KMS-11 (cell line): ENCODE data around the gene QPCT.
A peak's percentile ranks its signal among the peaks of the same experiment; 100 is the strongest.

ENCODE experiments used
- H2AFZ ChIP-seq: fragments of 200-600 bp; sonication (generic); 2 replicates; pipeline ENCODE4 v1.6.1; 2016; ENCODE audit warnings: antibody characterized with exemption, mixed run types, low read depth
- H3K27ac ChIP-seq: fragments of 200-600 bp; sonication (generic); 2 replicates; pipeline ENCODE4 v1.6.1; 2016; ENCODE audit warnings: mild to moderate bottlenecking, mixed run types
- H3K27me3 ChIP-seq: fragments of 200-600 bp; sonication (generic); 2 replicates; pipeline ENCODE4 v1.6.1; 2017; ENCODE audit warnings: mild to moderate bottlenecking, low read depth, mixed run types, moderate library complexity; ENCODE audit not compliant: insufficient read depth
- H3K36me3 ChIP-seq: fragments of 200-600 bp; sonication (generic); 2 replicates; pipeline ENCODE4 v1.6.1; 2017; ENCODE audit warnings: mild to moderate bottlenecking, mixed run types; ENCODE audit not compliant: insufficient read depth
- H3K4me1 ChIP-seq: fragments of 200-600 bp; sonication (generic); 2 replicates; pipeline ENCODE4 v1.6.1; 2016; ENCODE audit warnings: mild to moderate bottlenecking, low read depth, mixed run types; ENCODE audit not compliant: poor library complexity, severe bottlenecking
- H3K4me2 ChIP-seq: fragments of 200-600 bp; sonication (generic); 2 replicates; pipeline ENCODE4 v1.7.0; 2016; ENCODE audit warnings: mild to moderate bottlenecking, mixed run types
- H3K4me3 ChIP-seq: fragments of 200-600 bp; sonication (generic); IDR thresholded peaks from 2 replicates; pipeline ENCODE4 v1.6.1; 2017; ENCODE audit warnings: low read depth, low read length, mixed read lengths; ENCODE audit not compliant: insufficient read depth
- H3K79me2 ChIP-seq: fragments of 200-600 bp; sonication (generic); 2 replicates; pipeline ENCODE4 v1.6.1; 2016; ENCODE audit warnings: low read depth, mixed run types; ENCODE audit not compliant: insufficient read depth
- H3K9ac ChIP-seq: fragments of 200-600 bp; sonication (generic); 2 replicates; pipeline ENCODE4 v1.6.1; 2016; ENCODE audit warnings: mild to moderate bottlenecking, mixed run types
- H4K20me1 ChIP-seq: fragments of 200-600 bp; sonication (generic); 2 replicates; pipeline ENCODE4 v1.6.1; 2016; ENCODE audit warnings: mild to moderate bottlenecking, mixed run types; ENCODE audit not compliant: insufficient read depth
- TF ChIP-seq, protein P1 (sequence below): fragments of 200-600 bp; sonication (generic); conservative IDR thresholded peaks from 2 replicates; pipeline ENCODE4 v1.6.1; 2017; ENCODE audit warnings: low read depth, mild to moderate bottlenecking, antibody characterized with exemption, low read length, moderate library complexity, mixed read lengths

The QPCT gene

GRCh38 chr2:37317746-37318145, 26.7 kb upstream of the QPCT start:
- TF ChIP-seq, protein P1, sequence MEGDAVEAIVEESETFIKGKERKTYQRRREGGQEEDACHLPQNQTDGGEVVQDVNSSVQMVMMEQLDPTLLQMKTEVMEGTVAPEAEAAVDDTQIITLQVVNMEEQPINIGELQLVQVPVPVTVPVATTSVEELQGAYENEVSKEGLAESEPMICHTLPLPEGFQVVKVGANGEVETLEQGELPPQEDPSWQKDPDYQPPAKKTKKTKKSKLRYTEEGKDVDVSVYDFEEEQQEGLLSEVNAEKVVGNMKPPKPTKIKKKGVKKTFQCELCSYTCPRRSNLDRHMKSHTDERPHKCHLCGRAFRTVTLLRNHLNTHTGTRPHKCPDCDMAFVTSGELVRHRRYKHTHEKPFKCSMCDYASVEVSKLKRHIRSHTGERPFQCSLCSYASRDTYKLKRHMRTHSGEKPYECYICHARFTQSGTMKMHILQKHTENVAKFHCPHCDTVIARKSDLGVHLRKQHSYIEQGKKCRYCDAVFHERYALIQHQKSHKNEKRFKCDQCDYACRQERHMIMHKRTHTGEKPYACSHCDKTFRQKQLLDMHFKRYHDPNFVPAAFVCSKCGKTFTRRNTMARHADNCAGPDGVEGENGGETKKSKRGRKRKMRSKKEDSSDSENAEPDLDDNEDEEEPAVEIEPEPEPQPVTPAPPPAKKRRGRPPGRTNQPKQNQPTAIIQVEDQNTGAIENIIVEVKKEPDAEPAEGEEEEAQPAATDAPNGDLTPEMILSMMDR = no peak
- peaks cover 9% of the 10 kb centered on the region for H4K20me1 ChIP-seq
- H3K4me3 ChIP-seq = peak overlapping the region; percentile 41

DNA sequence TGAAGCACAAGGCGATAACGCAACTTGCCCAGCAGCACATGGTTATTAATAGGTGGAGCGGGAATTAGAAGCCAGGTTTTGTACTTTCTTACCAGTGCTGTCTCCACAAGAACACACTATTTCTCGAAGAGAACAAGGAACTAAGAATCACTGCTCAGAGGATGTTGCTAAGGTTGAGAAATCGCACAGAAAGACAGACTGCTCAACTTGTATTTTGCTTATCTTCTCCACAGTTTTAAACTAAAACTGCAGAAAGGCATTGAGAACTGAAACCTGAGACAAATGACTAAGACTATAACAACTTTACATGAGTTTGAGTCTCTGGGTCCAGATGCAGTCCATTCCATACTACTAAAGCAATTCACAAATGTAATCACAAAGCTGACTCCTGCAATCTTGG, 26.0 kb upstream of the QPCT start:
- H3K27ac ChIP-seq = peak overlapping the region; percentile 96
- H3K9ac ChIP-seq = peak overlapping the region; percentile 98
- H4K20me1 ChIP-seq = peaks cover 2% of the 10 kb centered on the region

More at GRCh38 chr2:37317746-37318145, 26.7 kb upstream of the QPCT start:
- Histone ChIP-seq H3K36me3 (peaks cover 83% of the 10 kb centered on the region), H2AFZ (no peak overlapping the region), H3K27me3 (no peaks in the 10 kb centered on the region), H3K79me2 (peaks cover 100% of the 10 kb centered on the region), H3K4me1 (peaks cover 11% of the 10 kb centered on the region), H3K27ac (peak overlapping the region; percentile 96), H3K9ac (peak overlapping the region; percentile 98), H3K4me2 (peak overlapping the region; percentile 95)

GRCh38 chr2:37319754-37320609, 24.4 kb upstream of the QPCT start:
- peaks cover 93% of the 10 kb centered on the region for H3K79me2 ChIP-seq
- H3K4me1 ChIP-seq = no peaks in the 10 kb centered on the region
- H3K4me3 ChIP-seq = peak overlapping the region; percentile 80
- H3K36me3 ChIP-seq = peaks cover 70% of the 10 kb centered on the region
- TF ChIP-seq, protein P1 = no peak
- H3K27me3 ChIP-seq = no peaks in the 10 kb centered on the region
- peak overlapping the region; percentile 95 for H3K4me2 ChIP-seq
- H2AFZ ChIP-seq = no peak overlapping the region
- peak overlapping the region; percentile 96 for H3K27ac ChIP-seq
- H4K20me1 ChIP-seq = no peaks in the 10 kb centered on the region
- peak overlapping the region; percentile 98 for H3K9ac ChIP-seq

More for the DNA sequence above, 26.0 kb upstream of the QPCT start:
- H3K4me1 ChIP-seq = peaks cover 5% of the 10 kb centered on the region
- H3K36me3 ChIP-seq = peaks cover 83% of the 10 kb centered on the region
- no peaks in the 10 kb centered on the region for H3K27me3 ChIP-seq
- peaks cover 100% of the 10 kb centered on the region for H3K79me2 ChIP-seq
- peak overlapping the region; percentile 95 for H3K4me2 ChIP-seq
- peak overlapping the region; percentile 41 for H3K4me3 ChIP-seq
- TF ChIP-seq, protein P1 = no peak
- H2AFZ ChIP-seq = no peak overlapping the region

DNA sequence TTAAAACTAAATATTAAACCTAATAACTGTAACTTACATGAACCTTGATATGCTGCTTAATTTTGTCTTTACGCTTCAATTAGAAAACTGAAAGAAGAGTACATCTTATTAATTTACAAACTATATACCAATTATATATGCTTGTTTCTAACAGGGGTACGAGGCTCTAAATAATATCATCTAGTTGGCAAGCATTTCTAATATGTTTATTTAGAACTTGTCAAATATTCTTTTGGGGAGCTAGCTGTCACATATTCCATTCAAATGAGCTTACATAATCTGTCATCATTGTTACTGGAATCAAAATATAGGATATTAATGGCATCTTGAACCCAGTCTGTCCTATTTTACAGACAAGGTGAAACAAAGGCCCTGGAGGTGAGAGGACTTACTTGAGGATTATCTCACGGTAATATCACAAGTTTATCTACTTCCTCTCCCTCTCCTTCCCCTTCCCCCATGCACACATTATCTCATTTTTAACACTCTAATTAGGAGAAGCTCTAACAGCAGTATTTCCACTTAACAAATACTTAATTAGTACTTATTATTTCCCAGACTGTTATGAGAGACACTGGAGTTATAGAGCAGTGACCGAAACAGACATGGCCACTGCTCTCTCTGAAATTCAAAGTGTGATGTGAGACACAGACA, 23.3 kb upstream of the QPCT start:
- Histone ChIP-seq H3K36me3 (peaks cover 59% of the 10 kb centered on the region), H4K20me1 (no peaks in the 10 kb centered on the region), H3K4me3 (no peak overlapping the region), H3K9ac (peak overlapping the region; percentile 98), H3K4me1 (peaks cover 8% of the 10 kb centered on the region), H3K79me2 (peaks cover 87% of the 10 kb centered on the region), H3K27ac (peak overlapping the region; percentile 96), H3K4me2 (peak overlapping the region; percentile 95), H3K27me3 (no peaks in the 10 kb centered on the region), H2AFZ (no peak overlapping the region)
- TF ChIP-seq, protein P1 = no peak
